COLO668 (cell line): ENCODE data around the gene MRE11.
A peak's percentile ranks its signal among the peaks of the same experiment; 100 is the strongest.
"Not testable (repeated sequence)": the region's sequence is repeated elsewhere in the genome, so short reads cannot be mapped to it uniquely, and the experiment has no call there.

Source experiments
- DNase-seq: peaks from one replicate; lab custom pipeline; 2025; ENCODE audit not compliant: unreplicated experiment; lab: John Stamatoyannopoulos, UW

MRE11 gene

GRCh38 chr11:94507485-94507884, 13.8 kb upstream of the MRE11 start:
- DNase-seq = no peak

DNA sequence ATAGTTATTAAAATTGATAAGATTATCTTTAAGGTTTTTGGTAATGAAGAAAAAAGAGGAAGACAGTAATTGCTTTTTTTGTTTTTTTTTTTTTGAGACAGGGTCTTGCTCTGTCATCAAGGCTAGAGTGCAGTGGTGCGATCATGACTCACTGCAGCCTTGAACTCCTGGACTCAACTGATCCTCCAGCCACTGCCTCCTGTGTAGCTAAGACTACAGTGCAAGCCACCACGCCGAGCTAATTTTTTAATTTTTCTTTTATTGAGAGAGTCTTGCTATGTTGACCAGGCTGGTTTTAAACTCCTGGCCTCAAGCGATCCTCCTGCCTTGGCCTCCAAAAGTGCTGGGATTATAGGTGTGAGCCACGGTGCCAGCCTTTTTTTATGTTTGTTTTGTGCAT, 12.9 kb upstream of the MRE11 start:
- DNase-seq = not testable (repeated sequence)

GRCh38 chr11:94504689-94505293, 11.1 kb upstream of the MRE11 start:
- DNase-seq = no peak

- DNase-seq = no peak
Observed at GRCh38 chr11:94501522-94501921, 7.9 kb upstream of the MRE11 start.

DNA sequence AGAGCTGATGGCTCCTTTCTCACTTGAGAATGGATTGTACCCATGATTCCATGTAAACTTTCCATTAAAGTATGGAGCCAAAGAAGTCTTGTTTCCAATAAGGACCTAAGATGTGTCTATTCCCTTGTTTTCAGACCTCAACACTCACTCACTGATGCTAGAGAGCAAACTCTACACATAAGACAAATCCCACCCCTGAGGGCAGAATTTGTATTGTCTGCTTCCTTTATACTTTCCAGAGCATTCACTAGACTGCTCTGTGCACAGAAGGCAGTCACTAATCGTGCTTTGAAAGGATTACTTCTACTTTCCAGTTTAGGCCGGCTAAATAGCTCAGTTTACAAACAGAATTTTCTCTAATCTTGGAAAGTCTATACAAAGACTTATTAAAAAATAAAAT, 6.5 kb upstream of the MRE11 start:
- no peak for DNase-seq

- DNase-seq = no peak
Observed at GRCh38 chr11:94494126-94494680, 559 bp upstream of the MRE11 start.

DNA sequence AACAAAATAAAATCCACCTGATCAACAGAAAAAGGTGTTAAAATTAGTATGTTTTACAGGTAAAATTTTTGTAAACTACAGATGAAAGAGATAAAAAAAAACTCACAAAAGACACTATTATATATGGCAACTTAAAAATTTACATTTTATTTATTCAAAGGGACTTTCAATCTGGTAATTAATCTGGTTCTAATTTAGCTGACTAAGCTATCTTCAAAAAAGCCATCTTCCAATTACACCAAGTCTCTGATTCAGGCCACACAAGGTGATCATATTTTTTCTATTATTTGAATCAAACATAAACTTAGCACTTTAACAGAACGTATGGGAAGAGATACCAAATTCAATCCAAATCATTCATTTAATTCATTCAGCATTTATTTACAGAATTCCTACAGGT, 7.6 kb downstream of the MRE11 start:
- no peak for DNase-seq

- no peak for DNase-seq
Observed at GRCh38 chr11:94481342-94481741, 12.3 kb downstream of the MRE11 start.

DNA sequence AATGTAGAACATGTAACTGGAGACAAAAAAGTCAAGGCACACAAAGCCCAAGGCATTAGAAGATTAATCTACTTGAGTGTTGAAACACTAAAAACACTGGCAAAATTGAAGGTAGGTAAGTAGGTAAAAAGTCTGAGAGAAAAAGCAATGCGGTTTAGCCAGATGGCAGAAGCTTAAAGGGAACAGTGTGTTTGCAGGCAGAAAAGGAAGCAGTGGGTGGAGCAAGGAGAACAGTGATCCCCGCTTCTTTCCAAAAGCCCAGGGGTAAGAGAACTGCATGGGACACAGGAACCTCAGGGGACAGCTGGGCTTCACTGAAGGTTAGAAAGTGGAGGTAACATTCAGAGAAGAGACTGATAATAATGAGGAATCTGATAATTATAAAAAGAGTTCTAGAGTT, 16.0 kb downstream of the MRE11 start:
- DNase-seq = no peak

DNA sequence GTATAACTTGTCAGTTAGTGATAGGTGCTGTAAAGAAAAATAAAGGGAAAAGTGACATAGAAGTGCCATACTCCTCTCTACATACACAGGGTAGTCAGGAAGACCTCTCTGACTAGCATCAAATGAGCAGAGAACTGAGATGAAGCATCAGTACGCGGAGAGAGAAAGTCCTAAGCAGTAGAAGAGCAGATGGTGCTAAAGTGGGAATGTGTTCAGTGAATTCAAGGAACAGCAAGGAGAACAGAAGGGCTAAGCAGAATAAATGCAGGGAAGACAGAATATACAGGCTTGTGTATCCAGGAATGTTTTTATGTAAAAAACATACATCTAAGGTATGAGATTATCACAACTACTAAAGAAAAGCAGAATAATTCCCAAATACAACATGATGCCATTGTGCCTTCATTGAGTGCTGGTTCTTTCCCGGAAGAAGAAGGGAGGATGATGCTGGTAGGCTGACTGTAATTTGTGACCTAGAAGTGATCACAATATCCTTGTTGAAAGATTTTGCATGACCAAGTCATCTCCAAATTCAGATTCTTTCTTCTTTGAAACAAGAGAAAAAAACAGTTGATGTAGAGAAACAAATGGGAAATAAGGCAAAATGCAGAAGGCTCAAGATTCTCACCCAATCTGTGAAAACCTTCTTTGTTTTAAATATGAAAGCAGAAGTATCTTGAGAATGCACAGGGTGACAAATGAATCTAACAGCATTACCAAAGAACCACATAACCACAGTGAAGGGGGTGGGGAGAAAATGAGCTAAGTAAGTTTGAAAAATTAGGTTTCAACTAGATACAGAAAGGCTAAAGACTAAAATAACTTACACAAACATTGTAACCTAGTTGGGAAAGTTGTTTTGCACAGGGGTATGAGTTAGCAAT, 20.5 kb downstream of the MRE11 start:
- DNase-seq = no peak

DNA sequence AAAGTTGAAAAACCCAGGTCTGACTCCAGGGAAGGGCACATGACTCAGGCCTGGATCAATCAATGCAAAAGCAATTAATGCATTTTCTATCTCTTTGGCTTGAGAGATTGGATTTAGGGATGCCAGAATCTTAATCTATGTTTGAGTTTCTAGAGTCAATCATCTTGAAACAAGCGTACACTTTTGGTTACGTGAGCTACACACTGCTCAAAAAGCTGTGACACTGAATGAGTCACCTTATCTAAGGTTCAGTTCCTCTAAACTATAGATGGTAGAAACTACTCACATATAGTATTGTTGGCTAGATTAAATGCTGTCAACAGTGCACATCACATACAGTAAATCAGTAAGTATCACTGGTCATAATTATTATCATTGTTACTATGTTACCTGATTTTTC, 24.2 kb downstream of the MRE11 start:
- DNase-seq = no peak

- DNase-seq = no peak
Observed at GRCh38 chr11:94459576-94459975, 34.1 kb downstream of the MRE11 start.

- no peak for DNase-seq
Observed at GRCh38 chr11:94457118-94458029, 36.3 kb downstream of the MRE11 start.

DNA sequence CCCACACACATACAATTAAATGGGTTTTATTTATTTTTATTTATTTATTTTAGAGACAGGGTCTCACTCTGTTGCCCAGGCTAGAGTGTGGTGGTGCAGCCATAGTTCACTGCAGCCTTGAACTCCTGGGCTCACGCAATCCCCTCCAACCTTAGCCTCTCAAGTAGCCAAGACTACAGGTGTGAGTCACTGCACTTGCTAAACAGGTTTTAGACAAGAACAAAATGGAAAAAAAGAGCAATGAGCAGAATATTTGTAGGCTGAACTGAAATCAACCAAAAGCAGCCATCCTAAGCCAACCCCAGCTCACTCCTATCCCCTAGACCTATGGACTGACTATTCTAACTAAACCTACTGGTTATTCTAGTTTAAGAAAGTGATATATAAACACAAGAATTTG, 37.8 kb downstream of the MRE11 start:
- DNase-seq = no peak

GRCh38 chr11:94454301-94454700, 39.3 kb downstream of the MRE11 start:
- DNase-seq = no peak

GRCh38 chr11:94452988-94453387, 40.7 kb downstream of the MRE11 start:
- DNase-seq = no peak

GRCh38 chr11:94450048-94450447, 43.6 kb downstream of the MRE11 start:
- no peak for DNase-seq

DNA sequence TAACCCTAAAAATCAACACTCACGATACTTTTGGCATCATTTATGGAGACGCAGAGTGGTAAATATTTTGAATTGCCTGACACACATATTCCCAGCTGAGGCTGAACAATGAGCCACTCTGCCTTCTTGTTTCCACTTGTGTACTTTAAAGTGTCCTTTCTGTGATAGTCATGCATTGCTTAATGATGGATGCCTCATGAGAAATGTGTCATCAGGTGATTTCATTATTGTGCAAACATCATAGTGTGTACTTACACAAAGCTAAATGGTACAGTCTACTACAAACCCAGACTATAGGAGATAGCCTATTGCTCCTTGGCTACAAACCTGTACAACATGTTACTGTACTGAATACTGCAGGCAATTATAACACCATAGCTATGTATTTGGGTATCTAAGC, 44.2 kb downstream of the MRE11 start:
- DNase-seq = peak; percentile 31

DNA sequence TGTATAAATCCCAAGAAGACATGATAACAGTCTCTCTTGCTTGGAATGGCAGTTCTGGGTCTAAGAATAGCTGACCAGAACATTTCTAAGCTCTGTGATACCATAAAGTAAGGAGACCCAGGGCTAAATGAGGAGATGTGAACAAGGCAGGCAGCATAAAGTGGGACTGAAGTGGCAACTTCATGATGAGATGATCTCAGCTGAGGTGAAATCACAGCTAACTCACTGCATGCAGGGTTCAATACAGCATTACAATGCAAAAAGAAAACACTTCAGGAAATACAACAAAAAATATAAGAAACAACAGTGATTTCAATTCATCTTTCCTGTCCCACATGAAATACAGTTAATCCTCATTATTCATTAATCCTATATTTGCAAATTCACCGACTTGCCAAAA, 44.6 kb downstream of the MRE11 start:
- DNase-seq = no peak

GRCh38 chr11:94447149-94447548, 46.5 kb downstream of the MRE11 start:
- no peak for DNase-seq

GRCh38 chr11:94445641-94446040, 48.0 kb downstream of the MRE11 start:
- DNase-seq = no peak
